Measurements from ENCODE around the gene B3GALT4.

The B3GALT4 gene

GRCh38 chr6:33292996-33293682 is 16.2 kb downstream of the B3GALT4 start:
- TF ChIP-seq, protein P1, sequence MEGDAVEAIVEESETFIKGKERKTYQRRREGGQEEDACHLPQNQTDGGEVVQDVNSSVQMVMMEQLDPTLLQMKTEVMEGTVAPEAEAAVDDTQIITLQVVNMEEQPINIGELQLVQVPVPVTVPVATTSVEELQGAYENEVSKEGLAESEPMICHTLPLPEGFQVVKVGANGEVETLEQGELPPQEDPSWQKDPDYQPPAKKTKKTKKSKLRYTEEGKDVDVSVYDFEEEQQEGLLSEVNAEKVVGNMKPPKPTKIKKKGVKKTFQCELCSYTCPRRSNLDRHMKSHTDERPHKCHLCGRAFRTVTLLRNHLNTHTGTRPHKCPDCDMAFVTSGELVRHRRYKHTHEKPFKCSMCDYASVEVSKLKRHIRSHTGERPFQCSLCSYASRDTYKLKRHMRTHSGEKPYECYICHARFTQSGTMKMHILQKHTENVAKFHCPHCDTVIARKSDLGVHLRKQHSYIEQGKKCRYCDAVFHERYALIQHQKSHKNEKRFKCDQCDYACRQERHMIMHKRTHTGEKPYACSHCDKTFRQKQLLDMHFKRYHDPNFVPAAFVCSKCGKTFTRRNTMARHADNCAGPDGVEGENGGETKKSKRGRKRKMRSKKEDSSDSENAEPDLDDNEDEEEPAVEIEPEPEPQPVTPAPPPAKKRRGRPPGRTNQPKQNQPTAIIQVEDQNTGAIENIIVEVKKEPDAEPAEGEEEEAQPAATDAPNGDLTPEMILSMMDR (IDR thresholded peaks at IDR 0.05): no peak

- TF ChIP-seq, protein P1 (IDR thresholded peaks at IDR 0.05): no peak
These were observed 17.3 kb downstream of the B3GALT4 start for GRCh38 chr6:33294086-33294823.

DNA sequence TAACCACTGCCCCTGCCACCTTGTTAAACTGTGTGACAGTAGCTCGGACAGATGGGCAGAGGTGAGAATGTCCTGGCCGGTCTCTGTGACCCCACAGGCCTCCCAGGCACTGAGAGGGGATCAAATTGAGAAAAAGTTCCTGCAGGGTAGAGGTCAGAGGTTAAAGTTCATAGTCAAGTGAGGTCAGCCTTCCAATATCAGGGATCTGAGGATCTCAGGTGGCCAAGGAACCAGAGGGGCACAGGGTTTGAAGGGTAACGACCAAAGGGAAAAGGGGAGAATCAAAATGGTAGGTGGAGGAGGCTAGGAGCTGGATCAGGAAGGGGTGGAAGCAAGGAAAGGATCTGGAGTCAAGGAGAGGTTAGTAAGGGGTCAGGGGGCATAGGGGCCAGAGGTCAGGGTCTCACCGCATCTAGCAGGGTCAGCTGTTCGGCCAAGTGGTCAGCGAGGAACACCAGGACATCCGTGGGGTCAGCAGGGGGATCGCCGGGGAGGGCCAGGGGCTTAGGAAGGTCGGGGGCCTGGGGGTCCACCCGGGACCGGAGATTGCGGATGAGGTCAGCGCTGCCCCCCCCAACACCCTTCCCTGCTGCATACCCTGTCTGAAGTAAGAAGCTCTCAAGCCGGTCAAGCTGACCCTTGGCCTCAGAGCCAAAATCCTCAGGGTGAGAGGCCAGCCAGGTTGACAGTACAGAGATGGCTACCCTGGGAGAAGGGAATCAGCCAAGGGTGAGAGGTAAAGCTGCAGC is 18.9 kb downstream of the B3GALT4 start:
- TF ChIP-seq, protein P1 (IDR thresholded peaks at IDR 0.05): no peak

DNA sequence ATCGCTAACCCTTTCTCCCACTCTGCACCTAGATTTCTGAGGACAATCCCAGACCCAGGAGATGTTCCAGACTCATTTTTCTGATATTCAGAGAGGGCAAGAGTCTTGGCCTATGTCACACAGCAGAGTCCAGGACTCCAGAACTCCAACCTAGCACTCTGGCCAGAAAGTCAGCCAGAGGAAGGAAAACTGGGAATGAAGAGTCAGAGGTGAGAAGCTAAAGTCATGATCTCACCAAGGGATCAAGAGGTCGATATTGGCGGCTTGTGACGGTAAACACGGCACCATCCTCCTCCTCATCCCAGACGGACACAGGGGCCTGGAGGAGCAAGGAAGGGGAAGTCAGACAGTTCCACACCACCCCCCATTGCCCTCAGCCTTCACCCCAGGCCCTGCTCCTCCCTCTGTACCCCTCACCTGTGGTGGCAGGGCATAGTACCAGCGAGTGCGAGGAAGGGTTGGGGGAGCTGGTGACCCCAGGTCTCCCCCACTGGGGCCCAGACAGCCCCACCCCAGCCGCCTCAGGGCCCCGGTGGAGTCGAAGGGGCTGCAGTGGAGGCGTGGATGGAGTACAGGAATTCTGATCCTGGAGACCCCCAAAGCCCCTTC is 20.0 kb downstream of the B3GALT4 start:
- TF ChIP-seq, protein P1 (IDR thresholded peaks at IDR 0.05): no peak

GRCh38 chr6:33297406-33297955 is 20.6 kb downstream of the B3GALT4 start:
- TF ChIP-seq, protein P1 (IDR thresholded peaks at IDR 0.05): no peak

DNA sequence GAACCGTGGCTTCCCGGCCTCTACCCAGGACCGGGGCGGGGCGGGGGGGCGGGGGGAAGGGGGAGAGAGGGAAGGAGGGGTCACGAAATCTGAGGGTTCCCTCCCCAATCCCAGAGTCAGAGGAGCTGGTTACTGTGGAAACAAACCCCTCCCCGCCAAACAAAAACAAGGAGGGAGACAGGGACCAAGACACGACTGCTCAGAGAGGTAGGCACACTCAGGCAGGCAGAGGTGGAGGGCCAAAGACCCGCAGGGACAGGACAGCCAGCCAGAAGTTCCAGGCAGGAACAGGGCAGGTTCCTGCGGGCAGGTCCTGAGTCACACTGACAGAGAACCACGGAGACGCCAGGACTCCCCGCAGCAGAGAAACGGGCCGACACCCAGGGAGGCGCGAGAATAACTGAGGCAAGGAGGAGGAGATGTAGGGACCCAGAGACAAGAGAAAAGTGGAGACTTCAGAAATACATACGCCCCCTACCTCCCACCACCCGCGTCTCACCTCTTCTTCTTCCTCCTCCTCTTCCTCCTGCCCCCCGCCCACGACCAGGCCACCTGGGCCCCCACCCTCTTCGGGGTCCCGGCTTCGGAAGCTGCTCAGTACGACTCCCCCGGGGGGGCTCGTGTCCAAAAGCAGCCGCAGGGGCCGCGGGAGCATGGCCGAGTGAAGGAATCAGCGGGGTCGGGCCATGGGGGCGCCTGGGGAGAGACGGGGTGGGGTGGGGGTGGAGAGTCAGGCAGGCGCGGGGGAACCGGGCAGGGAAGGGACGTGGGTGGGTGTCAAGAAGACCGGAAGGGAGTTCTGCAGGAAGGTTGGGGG is 21.2 kb downstream of the B3GALT4 start:
- TF ChIP-seq, protein P1 (IDR thresholded peaks at IDR 0.05): no peak

Measured in LNCAP (cell line).